Measurements from ENCODE around the gene ANKRD13D.
"Not testable (repeated sequence)": the region's sequence is repeated elsewhere in the genome, so short reads cannot be mapped to it uniquely, and the experiment has no call there.

The ANKRD13D gene

GRCh38 chr11:67317205-67317887, 28.2 kb downstream of the ANKRD13D start:
- peak; percentile 97 for DNase-seq (ENCODE audit: low read depth)

DNA sequence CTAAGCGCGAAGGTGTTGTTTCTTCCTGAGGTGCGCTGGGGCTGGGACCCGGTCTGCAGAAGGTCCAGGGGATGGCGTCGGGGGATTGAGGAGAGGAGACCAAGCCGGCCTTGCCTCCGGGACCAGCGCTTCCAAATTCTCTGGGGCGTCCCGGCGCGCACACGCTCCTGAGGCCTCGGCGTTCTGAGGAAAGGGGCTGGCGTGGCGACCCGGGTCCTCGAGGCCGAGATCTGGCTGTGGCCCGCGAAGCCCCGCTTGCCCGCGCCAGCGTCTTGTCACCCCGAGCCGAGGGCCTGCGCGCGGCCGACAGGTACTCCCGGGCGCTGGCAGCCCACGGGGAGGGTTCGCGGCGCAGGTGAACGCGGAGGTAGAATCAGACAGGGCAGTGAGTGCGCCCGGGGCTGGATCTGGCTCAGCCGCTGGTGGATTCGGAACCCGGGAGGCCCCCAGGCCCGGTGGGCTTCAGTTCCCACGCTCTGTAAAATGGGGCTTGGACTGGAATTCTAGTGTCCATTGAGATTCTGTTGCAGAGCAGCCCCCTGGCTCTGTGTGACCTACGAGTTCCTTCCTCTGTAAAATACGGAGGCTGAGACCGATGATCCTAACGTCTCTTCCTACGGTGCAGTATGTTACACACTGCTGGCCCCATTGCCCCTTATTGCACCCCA, 28.9 kb downstream of the ANKRD13D start:
- DNase-seq (ENCODE audit: low read depth), result no peak

- not testable (repeated sequence) for DNase-seq (ENCODE audit: low read depth)
Measured at GRCh38 chr11:67318876-67319275, 29.8 kb downstream of the ANKRD13D start.

DNA sequence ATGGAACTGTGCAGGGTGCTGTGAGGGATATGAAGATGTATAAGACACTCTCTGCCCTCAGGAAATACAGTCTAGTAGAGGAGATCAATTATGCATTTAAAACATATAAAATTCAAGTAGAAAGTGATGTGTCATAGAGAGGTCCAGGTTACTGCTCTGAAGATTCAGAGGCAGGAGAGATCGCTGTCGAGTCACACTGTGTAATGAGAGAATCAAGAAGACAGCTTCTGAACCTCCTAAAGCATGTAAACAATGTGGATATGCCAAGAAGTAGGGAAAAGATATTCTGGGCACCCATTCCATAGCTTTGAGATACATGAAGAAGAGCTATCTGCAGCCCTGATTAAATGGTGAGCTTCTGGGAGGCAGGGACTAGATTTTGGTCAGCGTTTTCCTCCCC, 30.9 kb downstream of the ANKRD13D start:
- DNase-seq (ENCODE audit: low read depth), result no peak

GRCh38 chr11:67320691-67321090, 31.6 kb downstream of the ANKRD13D start:
- no peak for DNase-seq (ENCODE audit: low read depth)

GRCh38 chr11:67321313-67321871, 32.3 kb downstream of the ANKRD13D start:
- DNase-seq (ENCODE audit: low read depth), result no peak

GRCh38 chr11:67322049-67322448, 32.9 kb downstream of the ANKRD13D start:
- no peak for DNase-seq (ENCODE audit: low read depth)

DNA sequence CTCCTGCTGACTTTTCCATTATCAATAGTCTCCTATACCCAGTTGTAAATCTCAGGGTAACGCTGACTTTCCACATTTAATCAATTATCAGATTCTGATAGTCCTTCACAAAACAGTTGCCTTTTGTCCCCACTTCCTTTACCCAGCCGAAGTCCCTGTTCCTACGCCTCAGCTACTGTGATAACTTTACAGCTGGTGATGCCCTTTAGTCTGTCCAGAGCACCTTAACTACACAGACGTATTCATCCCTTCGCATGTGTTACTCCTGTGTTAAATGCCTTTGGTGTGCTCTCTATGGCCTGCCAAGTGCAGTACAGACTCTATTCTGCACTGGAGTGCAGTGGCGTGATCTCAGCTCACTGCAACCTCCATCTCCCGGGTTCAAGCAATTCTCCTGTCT, 34.4 kb downstream of the ANKRD13D start:
- DNase-seq (ENCODE audit: low read depth), result no peak

DNA sequence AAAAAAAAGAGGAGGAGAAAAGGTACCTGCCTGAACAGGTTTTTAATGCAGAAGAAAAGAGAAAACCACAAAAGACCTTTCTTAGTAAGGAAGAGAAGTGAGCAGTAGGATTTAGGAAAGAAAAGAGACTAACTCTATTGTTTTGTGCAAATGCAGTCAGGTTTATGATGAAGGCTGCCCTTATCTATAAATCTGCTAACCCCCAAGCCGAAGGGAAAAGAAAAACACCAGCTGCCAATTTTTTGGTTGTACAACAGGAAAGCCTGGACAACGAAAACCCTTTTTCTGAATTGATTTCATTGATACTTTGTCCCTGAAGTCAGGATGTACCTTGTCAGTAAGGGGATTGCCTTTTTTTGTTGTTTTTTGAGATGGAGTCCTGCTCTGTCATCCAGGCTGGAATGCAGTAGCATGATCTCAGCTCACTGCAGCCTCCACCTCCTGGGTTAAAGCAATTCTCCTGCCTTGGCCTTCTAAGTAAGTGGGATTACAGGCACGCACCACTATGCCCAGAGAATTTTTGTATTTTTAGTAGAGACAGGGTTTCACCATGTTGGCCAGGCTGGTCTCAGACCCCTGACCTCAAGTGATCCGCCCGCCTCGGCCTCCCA, 43.1 kb downstream of the ANKRD13D start:
- no peak for DNase-seq (ENCODE audit: low read depth)

- DNase-seq (ENCODE audit: low read depth), result no peak
Measured at GRCh38 chr11:67337257-67337656, 48.2 kb downstream of the ANKRD13D start.

DNA sequence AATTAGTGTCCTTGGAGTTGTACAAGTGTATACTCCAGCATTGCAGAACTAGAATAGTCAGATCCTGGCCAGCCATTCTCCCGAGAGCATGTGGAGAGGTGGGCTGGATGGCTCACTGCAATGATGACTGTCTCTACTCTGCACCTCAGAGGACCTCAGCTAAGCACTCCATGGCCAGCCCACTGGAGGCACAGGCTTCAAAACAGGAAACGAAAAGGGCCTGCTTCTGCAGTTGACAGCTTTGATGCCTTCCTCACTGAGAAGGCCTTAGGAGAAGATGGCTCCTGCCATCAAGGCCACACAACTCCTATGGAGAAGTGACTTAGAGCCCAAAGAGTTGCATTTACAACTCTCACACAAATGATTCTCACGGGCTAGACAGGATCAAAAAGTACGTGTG, 55.2 kb downstream of the ANKRD13D start:
- DNase-seq (ENCODE audit: low read depth), result no peak

GRCh38 chr11:67345247-67345919, 56.3 kb downstream of the ANKRD13D start:
- DNase-seq (ENCODE audit: low read depth), result no peak

DNA sequence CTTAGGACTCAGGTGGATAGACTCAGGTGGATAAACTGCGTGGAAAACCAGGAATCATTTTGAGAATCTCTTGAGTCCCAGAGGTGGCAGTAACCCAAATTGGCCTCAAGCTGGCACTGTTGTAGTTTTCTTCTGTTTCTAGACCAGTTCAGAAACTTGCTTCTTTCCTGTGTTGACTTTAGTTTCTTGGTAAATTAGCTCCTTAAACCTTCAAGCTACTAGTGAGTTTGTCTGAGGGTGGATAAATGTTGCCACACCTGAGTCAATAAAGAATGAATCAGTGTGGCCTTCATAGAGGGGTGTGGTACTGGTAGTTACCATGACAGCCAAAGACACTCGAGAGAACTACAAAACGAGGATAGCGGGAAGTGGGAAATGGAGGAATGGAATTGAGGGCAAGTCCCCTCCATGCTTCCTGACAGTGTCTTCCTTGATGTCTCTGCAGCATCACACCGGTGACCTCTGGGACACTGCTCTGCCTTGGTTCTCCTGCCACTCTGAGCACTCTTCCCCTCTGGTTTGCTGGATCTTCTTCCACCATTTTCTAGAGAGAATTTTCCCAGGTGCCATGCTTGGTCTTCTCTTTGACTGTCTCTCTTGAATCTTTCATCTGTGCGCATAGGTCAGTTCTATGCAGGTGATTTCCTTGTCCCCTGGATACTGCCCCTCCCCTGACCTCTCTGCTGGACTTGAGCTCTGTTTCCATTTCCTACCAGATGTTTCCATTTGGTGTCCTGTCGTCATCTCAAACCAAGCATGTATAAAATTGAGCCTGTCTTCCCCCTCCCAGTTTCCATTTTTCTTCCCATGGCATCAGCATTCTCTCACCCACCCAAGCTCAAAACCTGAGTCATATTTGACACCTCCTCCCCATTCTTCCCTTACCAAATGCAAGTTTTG, 57.1 kb downstream of the ANKRD13D start:
- DNase-seq (ENCODE audit: low read depth), result no peak

- DNase-seq (ENCODE audit: low read depth), result no peak
Measured at GRCh38 chr11:67347964-67348749, 59.1 kb downstream of the ANKRD13D start.

DNA sequence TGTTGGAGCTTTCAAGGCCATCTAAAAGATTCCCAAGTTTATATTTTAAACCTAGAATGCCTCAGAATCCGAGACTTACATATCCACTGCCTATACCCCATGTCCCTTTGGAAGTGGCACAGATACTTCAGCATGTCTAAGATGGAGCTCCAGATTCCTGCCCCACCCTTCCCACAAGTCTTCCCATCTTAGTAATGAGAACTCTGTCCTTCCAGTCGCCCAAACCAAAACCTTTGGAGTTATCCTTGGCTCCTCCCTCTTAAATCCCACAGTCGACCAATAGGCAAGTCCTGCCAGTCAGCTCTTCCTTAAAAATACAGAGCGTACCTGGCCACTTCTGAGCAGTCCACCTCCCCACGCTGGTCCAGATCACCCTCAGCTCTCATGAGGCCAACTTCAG, 59.9 kb downstream of the ANKRD13D start:
- DNase-seq (ENCODE audit: low read depth), result no peak

GRCh38 chr11:67349457-67349856, 60.4 kb downstream of the ANKRD13D start:
- DNase-seq (ENCODE audit: low read depth), result no peak

GRCh38 chr11:67349928-67350465, 60.9 kb downstream of the ANKRD13D start:
- no peak for DNase-seq (ENCODE audit: low read depth)

DNA sequence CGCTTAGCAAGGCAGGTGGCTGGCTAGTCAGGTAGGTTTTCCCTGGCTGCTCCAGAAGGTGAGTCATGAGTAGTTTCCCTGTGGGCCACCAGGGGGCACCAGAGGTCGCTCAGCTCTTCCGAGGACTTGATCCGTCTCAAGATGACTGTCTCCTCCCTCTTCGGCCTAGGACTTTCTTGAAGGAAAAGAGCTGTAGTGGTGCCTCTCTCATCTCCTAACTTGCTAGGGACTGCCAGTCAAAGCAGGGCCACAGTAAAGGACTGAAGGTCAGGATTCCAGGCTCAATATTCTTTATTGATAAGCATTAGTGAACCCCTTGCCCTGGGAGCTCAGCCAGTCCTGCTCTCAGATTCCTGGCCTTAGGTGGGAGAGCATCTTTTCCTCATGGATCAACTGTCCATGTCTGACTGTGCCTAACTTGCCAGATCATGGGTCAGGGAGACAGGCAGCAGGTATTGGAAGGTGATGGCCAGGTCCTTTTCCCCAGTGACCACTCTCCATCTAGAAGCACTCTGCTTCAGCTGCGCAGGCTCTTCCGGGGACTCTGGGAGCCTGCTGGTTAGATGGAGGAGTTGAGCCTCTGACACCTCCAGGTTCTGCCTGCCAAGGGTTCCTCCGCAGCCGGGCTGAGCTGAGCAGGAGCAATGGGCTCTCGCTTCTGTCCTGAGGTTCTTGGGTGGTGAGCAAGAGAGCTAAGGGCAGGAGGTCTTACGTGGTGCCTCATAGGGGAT, 62.3 kb downstream of the ANKRD13D start:
- DNase-seq (ENCODE audit: low read depth), result peak; percentile 57
